Activated T-helper 2 cell treated with anti-CD3 and anti-CD28 coated beads, Interferon-gamma antibody, Interleukin-2, Interleukin-4, amounts not matched to agents 10 μg/mL and 5 μg/mL and 100 μg/mL, durations not matched to agents 14 hours and 24 hours and 36 hours (primary cell): ENCODE data around the gene CPEB4. TPM values are rescaled to one million over a fixed set of nuclear protein-coding genes. Genes with fewer than 3 reads are reported as not detected.

Source experiments
- DNase-seq: peaks from one replicate; pipeline ENCODE4 v3.0.0; 2021; ENCODE audit warnings: low spot score
- H3K27ac Mint-ChIP-seq: one replicate; pipeline ENCODE4 v1.8.0; 2021; ENCODE audit warnings: mixed read lengths
- H3K27me3 Mint-ChIP-seq: one replicate; pipeline ENCODE4 v1.8.0; 2021; ENCODE audit warnings: low read depth, mixed read lengths
- H3K36me3 Mint-ChIP-seq: one replicate; pipeline ENCODE4 v1.8.0; 2021; ENCODE audit warnings: low read depth, mixed read lengths
- H3K4me1 Mint-ChIP-seq: one replicate; pipeline ENCODE4 v1.8.0; 2021; ENCODE audit warnings: low read depth, mixed read lengths
- H3K4me3 Mint-ChIP-seq: one replicate; pipeline ENCODE4 v1.8.0; 2021; ENCODE audit warnings: low read depth, mild to moderate bottlenecking, moderate library complexity, mixed read lengths
- H3K9me3 Mint-ChIP-seq: one replicate; pipeline ENCODE4 v1.8.0; 2021; ENCODE audit warnings: mixed read lengths
- intact Hi-C: fragments of 100-400 bp; cut with micrococcal nuclease; formaldehyde crosslinking; loops from one replicate; pipeline ENCODE4 v1.15.1; 2023
- total RNA-seq: library from RNA; stranded (reverse); gene quantifications from 2 replicates; pipeline ENCODE4 v1.2.3, GENCODE V29; 2022

CPEB4 gene
- total RNA-seq, 1 donor from 2014 or later: 8.1 TPM

DNA sequence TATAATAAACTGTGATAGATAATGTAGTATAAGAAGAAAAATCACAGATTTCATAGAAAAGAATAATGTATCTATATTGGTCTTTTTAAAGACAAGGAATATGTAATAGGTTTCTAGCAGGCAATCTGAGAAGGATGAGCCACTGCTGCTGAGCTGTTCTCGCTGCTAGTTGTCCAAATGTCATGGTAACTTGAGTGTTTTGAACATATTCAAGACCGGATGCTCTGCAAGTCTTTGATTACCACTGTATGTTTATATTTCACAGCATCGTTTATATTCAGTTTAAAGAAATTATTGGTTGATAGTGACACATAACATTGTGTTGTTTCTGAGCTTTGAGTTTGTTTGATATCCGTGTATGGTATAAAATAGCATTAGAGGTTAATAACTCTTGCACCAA, 110.4 kb downstream of the CPEB4 start:
- Mint-ChIP-seq H3K4me3 (no peak overlapping the region), H3K9me3 (no peaks in the 10 kb centered on the region)
- intact Hi-C loops: no loop called here

GRCh38 chr5:174000076-174000475, 111.9 kb downstream of the CPEB4 start:
- intact Hi-C loops: no loop called here
- no peak for DNase-seq
- Mint-ChIP-seq H3K27me3 (peaks cover 27% of the 10 kb centered on the region), H3K36me3 (no peaks in the 10 kb centered on the region), H3K4me3 (no peak overlapping the region), H3K4me1 (no peaks in the 10 kb centered on the region), H3K27ac (no peak overlapping the region), H3K9me3 (no peaks in the 10 kb centered on the region)

More for the DNA sequence above, 110.4 kb downstream of the CPEB4 start:
- Mint-ChIP-seq H3K27me3 (peaks cover 26% of the 10 kb centered on the region), H3K27ac (no peak overlapping the region), H3K4me1 (no peaks in the 10 kb centered on the region), H3K36me3 (no peaks in the 10 kb centered on the region)
- DNase-seq: no peak

GRCh38 chr5:174003795-174004194, 115.6 kb downstream of the CPEB4 start:
- no peak for DNase-seq
- intact Hi-C loops: no loop called here
- H3K9me3 Mint-ChIP-seq: no peaks in the 10 kb centered on the region

GRCh38 chr5:174008922-174009321, 120.8 kb downstream of the CPEB4 start:
- Mint-ChIP-seq H3K4me3 (no peak overlapping the region), H3K9me3 (no peaks in the 10 kb centered on the region), H3K36me3 (no peaks in the 10 kb centered on the region), H3K27me3 (no peaks in the 10 kb centered on the region), H3K4me1 (peaks cover 2% of the 10 kb centered on the region), H3K27ac (no peak overlapping the region)
- intact Hi-C loops: no loop called here
- no peak for DNase-seq

More at GRCh38 chr5:174003795-174004194, 115.6 kb downstream of the CPEB4 start:
- Mint-ChIP-seq H3K4me1 (no peaks in the 10 kb centered on the region), H3K36me3 (no peaks in the 10 kb centered on the region), H3K27ac (no peak overlapping the region), H3K4me3 (no peak overlapping the region), H3K27me3 (peaks cover 18% of the 10 kb centered on the region)

- no peak for DNase-seq
- H3K27me3 Mint-ChIP-seq: no peaks in the 10 kb centered on the region
- no peaks in the 10 kb centered on the region for H3K36me3 Mint-ChIP-seq
- no peak overlapping the region for H3K27ac Mint-ChIP-seq
- no peaks in the 10 kb centered on the region for H3K9me3 Mint-ChIP-seq
- peaks cover 2% of the 10 kb centered on the region for H3K4me1 Mint-ChIP-seq
- intact Hi-C loops: no loop called here
- no peak overlapping the region for H3K4me3 Mint-ChIP-seq
Observed at GRCh38 chr5:174010365-174010764, 122.2 kb downstream of the CPEB4 start.

- H3K27ac Mint-ChIP-seq: no peak overlapping the region
- H3K36me3 Mint-ChIP-seq: no peaks in the 10 kb centered on the region
- H3K4me1 Mint-ChIP-seq: peaks cover 2% of the 10 kb centered on the region
- H3K4me3 Mint-ChIP-seq: no peak overlapping the region
- no peaks in the 10 kb centered on the region for H3K27me3 Mint-ChIP-seq
- intact Hi-C loops: no loop called here
- H3K9me3 Mint-ChIP-seq: no peaks in the 10 kb centered on the region
- no peak for DNase-seq
Observed at GRCh38 chr5:174011441-174011840, 123.3 kb downstream of the CPEB4 start.

Other genes with a start within 250 kb of the CPEB4 start
- gene C5orf47, start 100.8 kb downstream of the CPEB4 start, total RNA-seq: not detected in 2 replicates
- not detected in 2 replicates for gene NSG2, start 157.4 kb downstream of the CPEB4 start, total RNA-seq